Transverse colon (tissue), 4 donors: ENCODE measurements around the gene ZNF444. TPM values are rescaled to one million over a fixed set of nuclear protein-coding genes. Genes with fewer than 3 reads are reported as not detected.

Source experiments
- DNase-seq: peaks from one replicate; pipeline ENCODE4 v3.0.0-alpha.2; 2019
- H3K27ac ChIP-seq, 4 donors: fragments of 200-600 bp; sonication (generic); 2 replicates each; pipeline ENCODE4 v1.5.1; 2016 to 2018; ENCODE audit warnings: inconsistent platforms in 4 of 4
- H3K27me3 ChIP-seq: fragments of 200-600 bp; sonication (generic); 2 replicates; pipeline ENCODE4 v1.5.1; 2017; ENCODE audit warnings: inconsistent platforms
- H3K36me3 ChIP-seq, 4 donors: fragments of 200-600 bp; sonication (generic); 2 replicates each; pipeline ENCODE4 v1.5.1; 2017 to 2019; ENCODE audit warnings: inconsistent platforms in 4 of 4
- H3K4me1 ChIP-seq, 4 donors: fragments of 200-600 bp; sonication (generic); 2 replicates each; pipeline ENCODE4 v1.5.1; 2017 to 2020; ENCODE audit warnings: inconsistent platforms in 4 of 4
- H3K4me3 ChIP-seq, 4 donors: fragments of 200-600 bp; sonication (generic); 1 replicate in 1 of 4; 2 replicates in 3 of 4; pipeline versions ENCODE4 v1.5.1 to v1.6.1; 2017 to 2019; ENCODE audit warnings: inconsistent platforms in 4 of 4
- H3K9me3 ChIP-seq, 2 donors: fragments of 200-600 bp; sonication (generic); 2 replicates each; pipeline ENCODE4 v1.5.1; 2017 to 2019; ENCODE audit warnings: inconsistent platforms in 2 of 2
- CTCF ChIP-seq, 5 experiments: fragments of 200-600 bp in 3 of 5; fragments of 450-650 bp in 2 of 5; sonication (generic) in 3 of 5; IDR thresholded peaks; 1 replicate in 2 of 5; 2 replicates in 3 of 5; pipeline ENCODE4 v1.5.1; 2016 to 2017; ENCODE audit warnings: antibody characterized with exemption in 5 of 5, inconsistent platforms in 3 of 5, mild to moderate bottlenecking in 2 of 5, moderate library complexity in 1 of 5
- EP300 ChIP-seq: sonication (generic); formaldehyde crosslinking; IDR thresholded peaks from one replicate; pipeline ENCODE4 v1.6.1; 2017; ENCODE audit warnings: antibody characterized with exemption, low read depth
- POLR2A ChIP-seq: fragments of 450-650 bp; IDR thresholded peaks from one replicate; pipeline ENCODE4 v1.6.1; 2016; ENCODE audit warnings: antibody characterized with exemption, mild to moderate bottlenecking, moderate library complexity
- POLR2AphosphoS5 ChIP-seq, 3 donors: sonication (generic); formaldehyde crosslinking; IDR thresholded peaks; one replicate each; pipeline ENCODE4 v1.6.1; 2016; ENCODE audit warnings: antibody characterized with exemption in 3 of 3
- WGBS, 2 donors: methylation state at CpG; one replicate each; pipeline ENCODE4 v1.1.5; 2018; ENCODE audit warnings: low coverage in 1 of 2; 5-methylcytosine and 5-hydroxymethylcytosine counted together
- in situ Hi-C, 4 donors: fragments of 200-750 bp; cut with MboI; loops; one replicate each; pipeline versions ENCODE4 v1.15.0 to v1.15.1; 2017; ENCODE audit warnings: low sequenced_read_pairs in 3 of 4, low pct_ligation_motif_present in 1 of 4, low pct_unique_long_range_greater_than_20kb in 1 of 4
- intact Hi-C: fragments of 100-400 bp; cut with DNase I; formaldehyde crosslinking; loops from one replicate; pipeline ENCODE4 v1.15.1; 2023; ENCODE audit warnings: low total_unique reads
- total RNA-seq, 4 donors: library from RNA; depleted of rRNA; stranded (reverse); fragments of >200 nt; gene quantifications; one replicate each; pipeline ENCODE4 v1.1.0, GENCODE V29; 2016

ZNF444 gene
- total RNA-seq, 4 donors from 2014 or later, result 20.7 to 148 (median 39.2) TPM

- intact Hi-C loops, result no loop called here
- DNase-seq, result peak; percentile 60
- 50% methylated on average over 10 of the region's 11 CpGs; no CpG with 5 or more reads in 1 of the 2 donors for WGBS, 2 donors
- Histone ChIP-seq H3K27ac (peak overlapping the region; percentile 36 to 72 (median 69)), H3K36me3 (peaks cover 0 to 16% (median 2%) of the 10 kb centered on the region in 4 donors), H3K27me3 (no peaks in the 10 kb centered on the region), H3K4me1 (peaks cover 0 to 20% (median 6%) of the 10 kb centered on the region in 4 donors), H3K4me3 (no peak overlapping the region), H3K9me3 (no peaks in the 10 kb centered on the region)
- in situ Hi-C loops, result no loop called here
- TF ChIP-seq EP300, result no peak
- no peak for TF ChIP-seq POLR2AphosphoS5 (IDR thresholded peaks at IDR 0.05)
- TF ChIP-seq CTCF (IDR thresholded peaks at IDR 0.05), result no peak
- TF ChIP-seq POLR2A, result no peak
These were observed 15.7 kb downstream of the ZNF444 start for GRCh38 chr19:56156768-56157167.

GRCh38 chr19:56158170-56158757, 17.2 kb downstream of the ZNF444 start:
- WGBS, 2 donors, result 92% methylated on average over 16 of the region's 16 CpGs; no CpG with 5 or more reads in 1 of the 2 donors
- Histone ChIP-seq H3K9me3 (no peaks in the 10 kb centered on the region), H3K36me3 (peaks cover 0 to 16% (median 2%) of the 10 kb centered on the region in 4 donors), H3K4me1 (peaks cover 0 to 14% (median 6%) of the 10 kb centered on the region in 4 donors), H3K4me3 (no peak overlapping the region), H3K27ac (no peak overlapping the region), H3K27me3 (no peaks in the 10 kb centered on the region)
- intact Hi-C loops (no loop called here), in situ Hi-C loops (no loop called here)
- no peak for DNase-seq
- no peak for TF ChIP-seq CTCF (IDR thresholded peaks at IDR 0.05)

GRCh38 chr19:56159009-56159559, 18.0 kb downstream of the ZNF444 start:
- peaks cover 0 to 16% (median 2%) of the 10 kb centered on the region in 4 donors for H3K36me3 ChIP-seq
- no peaks in the 10 kb centered on the region for H3K27me3 ChIP-seq
- H3K9me3 ChIP-seq, result no peaks in the 10 kb centered on the region
- H3K27ac ChIP-seq, result no peak overlapping the region
- no peak overlapping the region for H3K4me3 ChIP-seq
- DNase-seq, result no peak
- intact Hi-C loops (no loop called here), in situ Hi-C loops (no loop called here)
- 94 to 98% methylated on average over 7 to 9 of the region's 9 CpGs for WGBS, 2 donors
- H3K4me1 ChIP-seq, result peaks cover 0 to 12% (median 6%) of the 10 kb centered on the region in 4 donors
- no peak for TF ChIP-seq CTCF (IDR thresholded peaks at IDR 0.05)
- no peak for TF ChIP-seq POLR2A
- TF ChIP-seq EP300, result no peak
- no peak for TF ChIP-seq POLR2AphosphoS5 (IDR thresholded peaks at IDR 0.05)

- H3K4me1 ChIP-seq, result peaks cover 0 to 12% (median 6%) of the 10 kb centered on the region in 4 donors
- DNase-seq, result no peak
- in situ Hi-C loops (no loop called here), intact Hi-C loops (no loop called here)
- no peaks in the 10 kb centered on the region for H3K27me3 ChIP-seq
- 98 to 100% methylated on average over 1 to 56 of the region's 69 CpGs for WGBS, 2 donors
- H3K36me3 ChIP-seq, result peaks cover 0 to 16% (median 2%) of the 10 kb centered on the region in 4 donors
- no peak overlapping the region for H3K27ac ChIP-seq
- no peaks in the 10 kb centered on the region for H3K9me3 ChIP-seq
- TF ChIP-seq POLR2AphosphoS5 (IDR thresholded peaks at IDR 0.05), result no peak
- H3K4me3 ChIP-seq, result no peak overlapping the region
These were observed 18.7 kb downstream of the ZNF444 start for GRCh38 chr19:56159622-56160271.
